ENCODE measurements around the gene SLC9A9.

- TF ChIP-seq CTCF (conservative IDR thresholded peaks at IDR 0.05 in 1 of 2, IDR thresholded peaks at IDR 0.05 in 1 of 2; ENCODE audit: low read depth in 1 of 2, low read length in 2 of 2) (no peak), EZH2 (IDR thresholded peaks at IDR 0.05; ENCODE audit: low read length, missing control alignments) (no peak)
Measured at GRCh38 chr3:143605233-143605950, 242.9 kb downstream of the SLC9A9 start.

All from fibroblast of lung (primary cell).